OCI-LY7 (cell line): ENCODE data around the gene CD9.

ENCODE experiments used
- CTCF ChIP-seq: fragments of 200-600 bp; sonication (generic); conservative IDR thresholded peaks from 2 replicates; pipeline ENCODE4 v1.5.1; 2014; ENCODE audit warnings: mild to moderate bottlenecking, antibody characterized with exemption, low read length, moderate library complexity, mixed read lengths
- EZH2phosphoT487 ChIP-seq: fragments of 200-600 bp; sonication (generic); IDR thresholded peaks from 2 replicates; pipeline ENCODE4 v1.6.1; 2018; ENCODE audit warnings: low read depth, borderline replicate concordance, mild to moderate bottlenecking, mixed run types, antibody characterized with exemption, low read length, moderate library complexity, mixed read lengths

GRCh38 chr12:6226002-6226678 lies 25.9 kb downstream of the CD9 start:
- TF ChIP-seq CTCF (no peak), EZH2phosphoT487 (no peak)
